OCI-LY7 (cell line): ENCODE results near the gene C4orf51.

ENCODE experiments used
- CTCF ChIP-seq: fragments of 200-600 bp; sonication (generic); conservative IDR thresholded peaks from 2 replicates; pipeline ENCODE4 v1.5.1; 2014; ENCODE audit warnings: mild to moderate bottlenecking, antibody characterized with exemption, low read length, moderate library complexity, mixed read lengths
- EZH2phosphoT487 ChIP-seq: fragments of 200-600 bp; sonication (generic); IDR thresholded peaks from 2 replicates; pipeline ENCODE4 v1.6.1; 2018; ENCODE audit warnings: low read depth, borderline replicate concordance, mild to moderate bottlenecking, mixed run types, antibody characterized with exemption, low read length, moderate library complexity, mixed read lengths

- no peak for TF ChIP-seq CTCF
- no peak for TF ChIP-seq EZH2phosphoT487
Observed at GRCh38 chr4:145719752-145720624, 40.0 kb downstream of the C4orf51 start.
